ENCODE data around the gene XAB2. TPM values are rescaled to one million over a fixed set of nuclear protein-coding genes. Genes with fewer than 3 reads are reported as not detected.

The XAB2 gene
- total RNA-seq, 4 donors from 2014 or later = 22.5 to 37.0 (median 27.8) TPM

GRCh38 chr19:7570761-7571160, 58.6 kb downstream of the XAB2 start:
- DNase-seq (ENCODE audit: low spot score) = no peak
- ATAC-seq (ENCODE audit: low FRiP score) = no peak
- TF ChIP-seq CTCF (IDR thresholded peaks at IDR 0.05) = no peak

Small RNA genes within 50 kb of the gene (small RNA-seq; reads per million reads assigned to genes)
- gene MIR6792 = not detected

Other genes with a start within 250 kb of the XAB2 start
- 1 to 10 TPM; 4.4 to 9.9 (median 4.7) TPM for gene PEX11G, start 140.5 kb downstream of the XAB2 start, total RNA-seq
- 10 to 100 TPM; 31.9 to 49.8 (median 36.6) TPM for gene ZNF358, start 113.4 kb downstream of the XAB2 start, total RNA-seq
- 10 to 100 TPM; 24.5 to 41.1 (median 31.9) TPM for gene MCOLN1, start 106.9 kb downstream of the XAB2 start, total RNA-seq
- 10 to 100 TPM; 50.3 to 92.4 (median 64.6) TPM for gene PNPLA6, start 93.8 kb downstream of the XAB2 start, total RNA-seq
- 1 to 10 TPM in 1 of 4 donors, under 1 TPM in 2, not detected in 1; 0.36 to 1.0 (median 0.69) TPM for gene CAMSAP3, start 33.7 kb downstream of the XAB2 start, total RNA-seq
- gene PET100, start 248 bp upstream of the XAB2 start, total RNA-seq = 10 to 100 TPM; 11.2 to 22.8 (median 17.0) TPM
- gene PCP2, start 4.2 kb upstream of the XAB2 start, total RNA-seq = not detected
- 10 to 100 TPM; 29.7 to 46.1 (median 37.7) TPM for gene STXBP2, start 7.6 kb upstream of the XAB2 start, total RNA-seq
- 1 to 10 TPM in 1 of 4 donors, not detected in 3; 1.6 TPM for gene RETN, start 39.5 kb upstream of the XAB2 start, total RNA-seq
- 1 to 10 TPM; 2.2 to 6.5 (median 3.4) TPM for gene MCEMP1, start 47.5 kb upstream of the XAB2 start, total RNA-seq
- gene TRAPPC5, start 51.3 kb upstream of the XAB2 start, total RNA-seq = 10 to 100 TPM; 54.1 to 83.6 (median 76.7) TPM
- 1 to 10 TPM in 2 of 4 donors, under 1 TPM in 2; 0.65 to 1.8 (median 1.0) TPM for gene FCER2, start 72.6 kb upstream of the XAB2 start, total RNA-seq
- gene CLEC4G, start 102.6 kb upstream of the XAB2 start, total RNA-seq = 1 to 10 TPM; 2.3 to 9.3 (median 6.0) TPM
- 10 to 100 TPM; 12.7 to 21.8 (median 17.2) TPM for gene CD209, start 118.0 kb upstream of the XAB2 start, total RNA-seq
- gene CLEC4M, start 133.7 kb upstream of the XAB2 start, total RNA-seq = under 1 TPM in 2 of 4 donors, not detected in 2; 0.56 to 0.93 TPM
- 10 to 100 TPM in 1 of 4 donors, 1 to 10 TPM in 3; 6.9 to 10.8 (median 7.9) TPM for gene EVI5L, start 200.7 kb upstream of the XAB2 start, total RNA-seq
- not detected for gene PRR36, start 244.8 kb upstream of the XAB2 start, total RNA-seq

Measured in omental fat pad (tissue), 4 donors.